NT2/D1 (cell line): ENCODE data around the gene ZFPL1.

Experiments used
- DNase-seq: peaks from one replicate; pipeline ENCODE4 v3.0.0-alpha.2; 2011; ENCODE audit warnings: low read depth, low spot score
- H3K27me3 ChIP-seq: 2 replicates; pipeline ENCODE4 v1.6.0; 2011; ENCODE audit warnings: mild to moderate bottlenecking; ENCODE audit not compliant: insufficient read length, insufficient read depth
- H3K36me3 ChIP-seq: 2 replicates; pipeline ENCODE4 v1.6.1; 2011; ENCODE audit warnings: mild to moderate bottlenecking, low read length, mixed read lengths; ENCODE audit not compliant: insufficient read depth, insufficient read length
- H3K4me1 ChIP-seq: 2 replicates; pipeline ENCODE4 v1.5.1; 2011; ENCODE audit not compliant: insufficient read depth, insufficient read length
- H3K4me3 ChIP-seq: 2 replicates; pipeline ENCODE4 v1.5.1; 2011; ENCODE audit warnings: low read depth; ENCODE audit not compliant: insufficient read length
- H3K9ac ChIP-seq: 2 replicates; pipeline ENCODE4 v1.6.0; 2011; ENCODE audit warnings: low read depth; ENCODE audit not compliant: insufficient read length
- H3K9me3 ChIP-seq: 2 replicates; pipeline ENCODE4 v1.5.1; 2011; ENCODE audit warnings: mild to moderate bottlenecking, low read length; ENCODE audit not compliant: insufficient read depth
- SUZ12 ChIP-seq: IDR thresholded peaks from 2 replicates; pipeline ENCODE4 v1.6.1; 2011; ENCODE audit not compliant: insufficient read length, insufficient read depth; ENCODE audit errors: extremely low read depth
- YY1 ChIP-seq: IDR thresholded peaks from 2 replicates; pipeline ENCODE4 v1.6.1; 2011; ENCODE audit not compliant: insufficient read length, insufficient read depth
- ZNF274 ChIP-seq: IDR thresholded peaks from 2 replicates; pipeline ENCODE4 v1.6.1; 2011; ENCODE audit warnings: mild to moderate bottlenecking, low read depth, low read length

ZFPL1 gene

DNA sequence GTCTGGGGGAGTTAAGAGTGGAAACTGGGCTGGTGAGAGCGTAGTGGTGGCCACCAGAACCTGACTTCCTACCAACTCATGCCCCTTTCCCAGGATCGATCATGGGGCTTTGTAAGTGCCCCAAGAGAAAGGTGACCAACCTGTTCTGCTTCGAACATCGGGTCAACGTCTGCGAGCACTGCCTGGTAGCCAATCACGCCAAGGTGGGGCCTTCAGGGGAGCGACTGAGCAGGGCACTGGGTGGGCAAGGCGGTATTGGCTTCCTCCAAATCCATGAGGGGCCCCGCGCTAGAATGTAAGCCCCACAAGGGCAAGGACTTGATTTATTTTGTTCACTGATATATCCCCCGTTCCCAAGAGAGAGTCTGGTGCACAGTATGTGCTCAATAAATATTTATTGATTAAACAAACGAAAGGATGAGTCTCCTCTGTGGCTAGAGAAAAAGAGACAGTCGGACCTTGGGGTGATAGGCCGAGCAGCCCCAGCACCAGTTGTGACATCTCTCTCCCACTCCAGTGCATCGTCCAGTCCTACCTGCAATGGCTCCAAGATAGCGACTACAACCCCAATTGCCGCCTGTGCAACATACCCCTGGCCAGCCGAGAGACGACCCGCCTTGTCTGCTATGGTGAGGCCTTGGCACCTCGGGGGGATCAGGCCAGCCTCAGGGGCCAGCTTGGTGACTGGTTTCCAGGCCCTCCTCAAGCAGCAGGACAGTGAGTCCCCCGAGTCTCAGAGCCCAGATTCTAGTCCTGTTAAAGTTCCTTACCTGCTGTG is 765 bp downstream of the ZFPL1 start:
- H3K4me3 ChIP-seq: peak overlapping the region; percentile 75
- peaks cover 83% of the 10 kb centered on the region for H3K36me3 ChIP-seq
- no peaks in the 10 kb centered on the region for H3K4me1 ChIP-seq
- no peak for DNase-seq
- H3K9ac ChIP-seq: peak overlapping the region; percentile 86
- H3K27me3 ChIP-seq: no peaks in the 10 kb centered on the region
- no peak for TF ChIP-seq ZNF274
- TF ChIP-seq YY1: no peak
- no peak for TF ChIP-seq SUZ12
- no peaks in the 10 kb centered on the region for H3K9me3 ChIP-seq

DNA sequence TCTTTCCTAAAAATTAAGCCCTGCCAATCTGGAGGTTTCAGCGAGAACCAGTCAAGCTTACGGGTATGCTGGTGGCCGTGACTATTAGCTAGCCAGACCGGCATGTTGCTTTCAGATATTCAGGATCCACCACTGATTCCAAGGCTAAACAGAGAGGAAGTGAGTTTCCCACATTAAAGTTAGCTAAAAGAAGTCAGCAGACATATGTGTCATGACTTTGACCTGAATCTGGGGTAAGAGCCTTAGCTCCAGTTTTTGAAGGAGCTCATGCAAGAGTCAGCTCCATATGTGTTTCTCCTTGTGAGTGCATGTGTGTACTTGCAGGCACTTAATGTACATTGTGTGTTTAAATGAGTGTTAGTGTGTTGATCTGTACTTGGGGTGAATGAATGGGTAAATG is 1.4 kb downstream of the ZFPL1 start:
- Histone ChIP-seq H3K4me3 (no peak overlapping the region), H3K9me3 (no peaks in the 10 kb centered on the region), H3K9ac (peak overlapping the region; percentile 86), H3K4me1 (no peaks in the 10 kb centered on the region), H3K27me3 (no peaks in the 10 kb centered on the region), H3K36me3 (peaks cover 81% of the 10 kb centered on the region)
- DNase-seq: no peak
- no peak for TF ChIP-seq ZNF274
- no peak for TF ChIP-seq YY1
- no peak for TF ChIP-seq SUZ12

DNA sequence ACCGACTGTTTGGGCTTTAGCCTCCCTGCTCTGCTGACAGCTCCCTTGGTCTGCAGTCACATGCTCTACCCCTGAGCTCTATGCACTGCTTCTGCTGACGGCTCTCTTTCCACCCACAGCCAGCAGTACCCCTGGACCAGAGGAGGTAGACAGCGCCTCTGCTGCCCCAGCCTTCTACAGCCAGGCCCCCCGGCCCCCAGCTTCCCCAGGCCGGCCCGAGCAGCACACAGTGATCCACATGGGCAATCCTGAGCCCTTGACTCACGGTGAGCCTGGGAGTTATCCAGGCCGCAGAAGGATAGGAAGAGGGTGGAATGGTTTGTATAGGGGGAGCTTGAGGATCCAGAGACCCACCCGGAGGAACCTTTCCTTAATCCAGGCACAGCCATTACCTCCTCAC is 2.8 kb downstream of the ZFPL1 start:
- Histone ChIP-seq H3K36me3 (peaks cover 71% of the 10 kb centered on the region), H3K4me1 (no peaks in the 10 kb centered on the region), H3K9ac (no peak overlapping the region), H3K27me3 (no peaks in the 10 kb centered on the region), H3K4me3 (no peak overlapping the region), H3K9me3 (no peaks in the 10 kb centered on the region)
- DNase-seq: no peak
- no peak for TF ChIP-seq ZNF274
- TF ChIP-seq SUZ12: no peak
- TF ChIP-seq YY1: no peak

DNA sequence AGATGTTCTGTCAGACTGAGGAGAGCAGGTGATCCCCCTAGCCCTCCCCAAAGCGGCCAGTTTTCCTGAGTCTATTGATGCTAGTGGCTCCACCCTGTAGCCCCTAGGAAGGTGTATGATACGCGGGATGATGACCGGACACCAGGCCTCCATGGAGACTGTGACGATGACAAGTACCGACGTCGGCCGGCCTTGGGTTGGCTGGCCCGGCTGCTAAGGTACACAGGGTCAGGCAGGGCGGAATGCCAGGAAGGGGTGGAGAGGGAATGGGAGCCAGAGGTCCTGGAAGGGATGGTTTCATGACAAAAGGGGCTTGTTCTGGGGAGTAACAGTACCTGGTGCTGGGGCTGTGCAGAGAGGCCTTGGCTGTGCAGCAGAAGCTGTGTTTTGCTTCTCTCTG is 3.2 kb downstream of the ZFPL1 start:
- no peaks in the 10 kb centered on the region for H3K4me1 ChIP-seq
- no peak overlapping the region for H3K4me3 ChIP-seq
- H3K9ac ChIP-seq: no peak overlapping the region
- no peaks in the 10 kb centered on the region for H3K9me3 ChIP-seq
- no peak for DNase-seq
- H3K27me3 ChIP-seq: no peaks in the 10 kb centered on the region
- H3K36me3 ChIP-seq: peaks cover 67% of the 10 kb centered on the region
- TF ChIP-seq SUZ12 (no peak), ZNF274 (no peak), YY1 (no peak)

DNA sequence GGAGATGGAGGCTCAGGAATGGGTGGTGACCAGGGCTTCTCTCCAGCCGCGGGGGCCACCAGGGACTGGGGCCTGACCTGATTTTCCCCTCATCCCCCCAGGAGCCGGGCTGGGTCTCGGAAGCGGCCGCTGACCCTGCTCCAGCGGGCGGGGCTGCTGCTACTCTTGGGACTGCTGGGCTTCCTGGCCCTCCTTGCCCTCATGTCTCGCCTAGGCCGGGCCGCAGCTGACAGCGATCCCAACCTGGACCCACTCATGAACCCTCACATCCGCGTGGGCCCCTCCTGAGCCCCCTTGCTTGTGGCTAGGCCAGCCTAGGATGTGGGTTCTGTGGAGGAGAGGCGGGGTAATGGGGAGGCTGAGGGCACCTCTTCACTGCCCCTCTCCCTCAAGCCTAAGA is 3.8 kb downstream of the ZFPL1 start:
- no peak overlapping the region for H3K4me3 ChIP-seq
- H3K27me3 ChIP-seq: no peaks in the 10 kb centered on the region
- peaks cover 62% of the 10 kb centered on the region for H3K36me3 ChIP-seq
- H3K9ac ChIP-seq: no peak overlapping the region
- no peaks in the 10 kb centered on the region for H3K4me1 ChIP-seq
- no peaks in the 10 kb centered on the region for H3K9me3 ChIP-seq
- TF ChIP-seq YY1 (no peak), SUZ12 (no peak), ZNF274 (no peak)
- no peak for DNase-seq

- DNase-seq: no peak
- no peak overlapping the region for H3K4me3 ChIP-seq
- H3K9ac ChIP-seq: no peak overlapping the region
- H3K36me3 ChIP-seq: peaks cover 56% of the 10 kb centered on the region
- no peaks in the 10 kb centered on the region for H3K9me3 ChIP-seq
- H3K27me3 ChIP-seq: no peaks in the 10 kb centered on the region
- H3K4me1 ChIP-seq: no peaks in the 10 kb centered on the region
- no peak for TF ChIP-seq YY1
- TF ChIP-seq ZNF274: no peak
Observed at GRCh38 chr11:65089621-65090020, 5.6 kb downstream of the ZFPL1 start.

DNA sequence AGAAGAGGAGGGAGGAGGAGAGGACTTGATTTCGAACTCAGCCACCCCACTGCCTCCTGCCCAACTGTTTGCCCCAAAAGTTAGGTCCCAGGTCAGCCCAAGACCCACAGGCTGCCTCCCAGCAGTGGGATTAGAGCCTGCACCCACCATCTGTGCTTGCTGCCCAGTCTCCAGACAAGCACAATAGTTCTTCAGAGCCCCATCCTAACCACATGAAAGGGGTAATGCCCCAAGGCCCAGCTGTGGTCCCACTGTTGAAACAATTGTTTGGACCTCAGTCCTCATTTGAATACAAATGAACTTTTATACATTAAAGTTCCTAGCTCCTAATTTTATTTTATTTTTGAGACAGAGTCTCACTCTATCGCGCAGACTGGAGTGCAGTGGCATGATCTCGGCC is 6.6 kb downstream of the ZFPL1 start:
- peaks cover 48% of the 10 kb centered on the region for H3K36me3 ChIP-seq
- no peaks in the 10 kb centered on the region for H3K9me3 ChIP-seq
- DNase-seq: no peak
- no peaks in the 10 kb centered on the region for H3K27me3 ChIP-seq
- TF ChIP-seq YY1 (no peak), ZNF274 (no peak), SUZ12 (no peak)
- H3K4me3 ChIP-seq: no peak overlapping the region
- H3K9ac ChIP-seq: no peak overlapping the region
- no peaks in the 10 kb centered on the region for H3K4me1 ChIP-seq

- TF ChIP-seq YY1 (no peak), SUZ12 (no peak)
- Histone ChIP-seq H3K4me1 (no peaks in the 10 kb centered on the region), H3K9me3 (no peaks in the 10 kb centered on the region), H3K27me3 (no peaks in the 10 kb centered on the region), H3K4me3 (peak overlapping the region; percentile 56), H3K9ac (peak overlapping the region; percentile 86), H3K36me3 (peaks cover 29% of the 10 kb centered on the region)
- no peak for DNase-seq
Observed at GRCh38 chr11:65095427-65095826, 11.4 kb downstream of the ZFPL1 start.
